Hepatocyte (in vitro differentiated cells): Measurements from ENCODE around the gene TMEM63B. TPM values are rescaled to one million over a fixed set of nuclear protein-coding genes. Genes with fewer than 3 reads are reported as not detected.
"Not testable (repeated sequence)": the region's sequence is repeated elsewhere in the genome, so short reads cannot be mapped to it uniquely, and the experiment has no call there.

Experiments
- DNase-seq: peaks from one replicate; pipeline ENCODE4 v3.0.0-alpha.2; 2016; ENCODE audit warnings: low spot score
- H2AFZ ChIP-seq: fragments of 200-600 bp; sonication (generic); 2 replicates; pipeline ENCODE4 v1.6.0; 2016; ENCODE audit warnings: antibody characterized with exemption, mild to moderate bottlenecking
- H3K27ac ChIP-seq: fragments of 200-600 bp; sonication (generic); 2 replicates; pipeline ENCODE4 v1.5.1; 2016; ENCODE audit warnings: mild to moderate bottlenecking
- H3K27me3 ChIP-seq: fragments of 200-600 bp; sonication (generic); 2 replicates; pipeline ENCODE4 v1.6.1; 2016
- H3K36me3 ChIP-seq: fragments of 200-600 bp; sonication (generic); replicated peaks from 2 replicates; pipeline ENCODE4 v1.5.1; 2016; ENCODE audit warnings: low read depth; ENCODE audit not compliant: insufficient read depth
- H3K4me1 ChIP-seq: fragments of 200-600 bp; sonication (generic); 2 replicates; pipeline ENCODE4 v1.5.1; 2016; ENCODE audit warnings: mild to moderate bottlenecking, moderate library complexity; ENCODE audit not compliant: insufficient read depth
- H3K4me2 ChIP-seq: fragments of 200-600 bp; sonication (generic); 2 replicates; pipeline ENCODE4 v1.6.0; 2016
- H3K4me3 ChIP-seq: fragments of 200-600 bp; sonication (generic); 2 replicates; pipeline ENCODE4 v1.5.1; 2016; ENCODE audit warnings: mild to moderate bottlenecking
- H3K79me2 ChIP-seq: fragments of 200-600 bp; sonication (generic); 2 replicates; pipeline ENCODE4 v1.6.0; 2017; ENCODE audit warnings: mild to moderate bottlenecking
- H3K9me2 ChIP-seq: fragments of 200-600 bp; sonication (generic); replicated peaks from 2 replicates; pipeline ENCODE4 v1.6.0; 2017; ENCODE audit warnings: mild to moderate bottlenecking; ENCODE audit not compliant: insufficient read depth
- H3K9me3 ChIP-seq: fragments of 200-600 bp; sonication (generic); 2 replicates; pipeline ENCODE4 v1.5.1; 2016; ENCODE audit warnings: low read depth, mild to moderate bottlenecking
- H4K20me1 ChIP-seq: fragments of 200-600 bp; sonication (generic); 2 replicates; pipeline ENCODE4 v1.6.0; 2016; ENCODE audit warnings: mild to moderate bottlenecking; ENCODE audit not compliant: insufficient read depth, poor library complexity, severe bottlenecking
- CTCF ChIP-seq: fragments of 200-600 bp; sonication (generic); IDR thresholded peaks from 2 replicates; pipeline ENCODE4 v1.5.1; 2016; ENCODE audit warnings: antibody characterized with exemption, mild to moderate bottlenecking; ENCODE audit not compliant: poor library complexity
- EZH2 ChIP-seq: fragments of 200-600 bp; sonication (generic); IDR thresholded peaks from 2 replicates; pipeline ENCODE4 v1.6.1; 2016; ENCODE audit warnings: antibody characterized with exemption, mild to moderate bottlenecking, borderline replicate concordance
- EZH2phosphoT487 ChIP-seq: fragments of 200-600 bp; sonication (generic); IDR thresholded peaks from one replicate; pipeline ENCODE4 v1.6.1; 2018; ENCODE audit warnings: antibody characterized with exemption, mild to moderate bottlenecking, low read depth, moderate library complexity; ENCODE audit not compliant: unreplicated experiment, severe bottlenecking
- WGBS: methylation state at CpG from one replicate; pipeline ENCODE4 v1.1.6; 2016; ENCODE audit warnings: low lambda C conversion rate; ENCODE audit errors: missing lambda C conversion rate; 5-methylcytosine and 5-hydroxymethylcytosine counted together
- polyA plus RNA-seq: library from polyadenylated mRNA; unstranded; fragments of >200 nt; fragmentation: Nextera tagmentation; extraction: Ambion mirVana; gene quantifications from 2 replicates; pipeline ENCODE4 v1.2.1, GENCODE V29; 2016
- total RNA-seq: library from RNA; depleted of rRNA; stranded (reverse); fragments of >200 nt; gene quantifications from 2 replicates; pipeline ENCODE4 v1.2.3, GENCODE V29; 2014

The TMEM63B gene
- total and polyA plus RNA-seq, 2 experiments from 2014 or later: 31.4 to 43.5 TPM

GRCh38 chr6:44094403-44095242 is 32.7 kb upstream of the TMEM63B start:
- Histone ChIP-seq H3K27me3 (no peaks in the 10 kb centered on the region), H4K20me1 (no peaks in the 10 kb centered on the region), H3K4me3 (no peak overlapping the region), H3K9me3 (no peaks in the 10 kb centered on the region), H3K9me2 (no peaks in the 10 kb centered on the region), H3K36me3 (no peaks in the 10 kb centered on the region), H3K27ac (peak overlapping the region; percentile 85), H3K4me2 (peak overlapping the region; percentile 25), H3K79me2 (no peaks in the 10 kb centered on the region), H2AFZ (no peak overlapping the region), H3K4me1 (peaks cover 16% of the 10 kb centered on the region)
- WGBS: 86% methylated on average over 10 of the region's 10 CpGs
- TF ChIP-seq EZH2phosphoT487 (no peak), EZH2 (no peak), CTCF (no peak)
- DNase-seq: peak; percentile 64

DNA sequence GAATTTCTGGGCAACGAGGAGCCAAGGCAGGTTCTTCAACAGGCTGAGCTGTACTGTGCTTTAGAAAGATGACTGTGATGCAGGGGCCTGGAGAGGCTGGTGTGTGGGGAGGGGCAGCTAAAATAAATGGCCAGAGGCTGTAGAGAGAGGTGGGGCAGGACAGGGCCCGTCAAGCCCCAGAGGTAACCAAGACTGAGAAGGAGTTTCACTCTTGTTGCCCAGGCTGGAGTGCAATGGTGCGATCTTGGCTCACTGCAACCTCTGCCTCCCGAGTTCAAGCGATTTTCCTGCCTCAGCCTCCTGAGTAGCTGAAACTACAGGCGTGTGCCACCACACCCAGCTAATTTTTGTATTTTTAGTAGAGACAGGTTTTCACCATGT is 32.1 kb upstream of the TMEM63B start:
- H3K79me2 ChIP-seq, H2AFZ ChIP-seq, H3K4me3 ChIP-seq, H4K20me1 ChIP-seq, DNase-seq, H3K27me3 ChIP-seq, H3K4me2 ChIP-seq, H3K9me3 ChIP-seq, H3K36me3 ChIP-seq, H3K9me2 ChIP-seq: not testable (repeated sequence)
- WGBS: 87% methylated on average over 6 of the region's 6 CpGs
- H3K4me1 ChIP-seq: peaks cover 16% of the 10 kb centered on the region
- H3K27ac ChIP-seq: peak overlapping the region; percentile 85

- Histone ChIP-seq H3K4me1 (peaks cover 16% of the 10 kb centered on the region), H3K27ac (no peak overlapping the region), H2AFZ (no peak overlapping the region), H3K4me3 (no peak overlapping the region), H3K4me2 (no peak overlapping the region), H4K20me1 (no peaks in the 10 kb centered on the region), H3K27me3 (no peaks in the 10 kb centered on the region), H3K36me3 (no peaks in the 10 kb centered on the region), H3K9me2 (no peaks in the 10 kb centered on the region), H3K79me2 (no peaks in the 10 kb centered on the region), H3K9me3 (no peaks in the 10 kb centered on the region)
- peak; percentile 83 for TF ChIP-seq CTCF
- TF ChIP-seq EZH2phosphoT487: no peak
- DNase-seq: peak; percentile 87
- 56% methylated on average over 3 of the region's 3 CpGs for WGBS
Measured at GRCh38 chr6:44096612-44097011, 30.7 kb upstream of the TMEM63B start.

- no peaks in the 10 kb centered on the region for H3K27me3 ChIP-seq
- no peaks in the 10 kb centered on the region for H4K20me1 ChIP-seq
- peaks cover 16% of the 10 kb centered on the region for H3K4me1 ChIP-seq
- no peak overlapping the region for H2AFZ ChIP-seq
- TF ChIP-seq EZH2phosphoT487 (no peak), EZH2 (no peak), CTCF (no peak)
- 71% methylated on average over 2 of the region's 2 CpGs for WGBS
- H3K4me2 ChIP-seq: no peak overlapping the region
- no peaks in the 10 kb centered on the region for H3K9me2 ChIP-seq
- no peak overlapping the region for H3K27ac ChIP-seq
- H3K4me3 ChIP-seq: no peak overlapping the region
- no peaks in the 10 kb centered on the region for H3K9me3 ChIP-seq
- H3K36me3 ChIP-seq: no peaks in the 10 kb centered on the region
- no peak for DNase-seq
- H3K79me2 ChIP-seq: no peaks in the 10 kb centered on the region
Measured at GRCh38 chr6:44097782-44098317, 29.5 kb upstream of the TMEM63B start.
